Stimulated activated effector memory CD8-positive, alpha-beta T cell treated with anti-CD3 and anti-CD28 coated beads, Interleukin-12 subunit alpha, Interleukin-12 subunit beta, amount 100 ng/mL, for 72 hours (primary cell): ENCODE results near the gene IL17RB.

Experiments used
- ATAC-seq: fragments of 150-1000 bp; cut with Tn5 transposase; 2 replicates; pipeline ENCODE4 v1.10.0; 2021
- DNase-seq, 2 donors: peaks; one replicate each; pipeline ENCODE4 v3.0.0; 2021 to 2022; ENCODE audit warnings: low spot score in 2 of 2
- H3K27ac Mint-ChIP-seq: one replicate; pipeline ENCODE4 v1.8.0; 2022; ENCODE audit warnings: mild to moderate bottlenecking, mixed read lengths
- H3K36me3 Mint-ChIP-seq: one replicate; pipeline ENCODE4 v1.8.0; 2022; ENCODE audit warnings: mild to moderate bottlenecking, mixed read lengths
- H3K4me1 Mint-ChIP-seq: one replicate; pipeline ENCODE4 v1.8.0; 2022; ENCODE audit warnings: mixed read lengths
- H3K4me3 Mint-ChIP-seq: one replicate; pipeline ENCODE4 v1.8.0; 2022; ENCODE audit warnings: mild to moderate bottlenecking, mixed read lengths
- H3K9me3 Mint-ChIP-seq: one replicate; pipeline ENCODE4 v1.8.0; 2022; ENCODE audit warnings: mixed read lengths

IL17RB gene

GRCh38 chr3:53834429-53835095 is 11.8 kb upstream of the IL17RB start:
- H3K4me1 Mint-ChIP-seq: peaks cover 5% of the 10 kb centered on the region
- H3K4me3 Mint-ChIP-seq: no peak overlapping the region
- ATAC-seq (no peak), DNase-seq (no peak)
- H3K36me3 Mint-ChIP-seq: no peaks in the 10 kb centered on the region
- H3K9me3 Mint-ChIP-seq: no peaks in the 10 kb centered on the region
- H3K27ac Mint-ChIP-seq: no peak overlapping the region

- DNase-seq (no peak), ATAC-seq (no peak)
- Mint-ChIP-seq H3K4me1 (peaks cover 5% of the 10 kb centered on the region), H3K27ac (no peak overlapping the region), H3K4me3 (no peak overlapping the region), H3K9me3 (no peaks in the 10 kb centered on the region), H3K36me3 (no peaks in the 10 kb centered on the region)
These were observed 11.1 kb upstream of the IL17RB start for GRCh38 chr3:53835257-53835656.

- Mint-ChIP-seq H3K4me3 (no peak overlapping the region), H3K4me1 (peaks cover 5% of the 10 kb centered on the region), H3K36me3 (no peaks in the 10 kb centered on the region), H3K9me3 (no peaks in the 10 kb centered on the region), H3K27ac (no peak overlapping the region)
- ATAC-seq (no peak), DNase-seq (no peak)
These were observed 10.1 kb upstream of the IL17RB start for GRCh38 chr3:53836084-53836872.

- Mint-ChIP-seq H3K36me3 (no peaks in the 10 kb centered on the region), H3K4me1 (peaks cover 5% of the 10 kb centered on the region), H3K27ac (no peak overlapping the region), H3K4me3 (no peak overlapping the region), H3K9me3 (no peaks in the 10 kb centered on the region)
- ATAC-seq: peak; percentile 84
- no peak for DNase-seq
These were observed 9.0 kb upstream of the IL17RB start for GRCh38 chr3:53837331-53837730.

- H3K4me1 Mint-ChIP-seq: peaks cover 9% of the 10 kb centered on the region
- DNase-seq: no peak
These were observed 5.1 kb upstream of the IL17RB start for GRCh38 chr3:53841296-53841695.

GRCh38 chr3:53842436-53843194 is 3.8 kb upstream of the IL17RB start:
- ATAC-seq (no peak), DNase-seq (no peak)
- no peak overlapping the region for H3K27ac Mint-ChIP-seq
- H3K4me3 Mint-ChIP-seq: no peak overlapping the region
- H3K4me1 Mint-ChIP-seq: peaks cover 6% of the 10 kb centered on the region
- H3K36me3 Mint-ChIP-seq: no peaks in the 10 kb centered on the region
- no peaks in the 10 kb centered on the region for H3K9me3 Mint-ChIP-seq

More at GRCh38 chr3:53841296-53841695, 5.1 kb upstream of the IL17RB start:
- H3K4me3 Mint-ChIP-seq: no peak overlapping the region
- ATAC-seq: no peak
- no peaks in the 10 kb centered on the region for H3K9me3 Mint-ChIP-seq
- no peaks in the 10 kb centered on the region for H3K36me3 Mint-ChIP-seq
- H3K27ac Mint-ChIP-seq: no peak overlapping the region

GRCh38 chr3:53843195-53844177 is 2.9 kb upstream of the IL17RB start:
- no peak overlapping the region for H3K4me3 Mint-ChIP-seq
- no peak for DNase-seq
- H3K27ac Mint-ChIP-seq: no peak overlapping the region
- no peaks in the 10 kb centered on the region for H3K36me3 Mint-ChIP-seq
- H3K4me1 Mint-ChIP-seq: peaks cover 6% of the 10 kb centered on the region
- no peaks in the 10 kb centered on the region for H3K9me3 Mint-ChIP-seq
- ATAC-seq: no peak

GRCh38 chr3:53844262-53845102 is 1.9 kb upstream of the IL17RB start:
- H3K4me3 Mint-ChIP-seq: peak overlapping the region; percentile 34
- DNase-seq: no peak
- H3K9me3 Mint-ChIP-seq: no peaks in the 10 kb centered on the region
- no peak overlapping the region for H3K27ac Mint-ChIP-seq
- H3K4me1 Mint-ChIP-seq: peaks cover 6% of the 10 kb centered on the region
- no peaks in the 10 kb centered on the region for H3K36me3 Mint-ChIP-seq
- peak; percentile 37 for ATAC-seq

- peak overlapping the region; percentile 34 for H3K4me3 Mint-ChIP-seq
- ATAC-seq (no peak), DNase-seq (no peak)
- no peaks in the 10 kb centered on the region for H3K9me3 Mint-ChIP-seq
- no peak overlapping the region for H3K27ac Mint-ChIP-seq
- H3K4me1 Mint-ChIP-seq: peaks cover 6% of the 10 kb centered on the region
- no peaks in the 10 kb centered on the region for H3K36me3 Mint-ChIP-seq
These were observed 1.1 kb upstream of the IL17RB start for GRCh38 chr3:53845103-53845880.

GRCh38 chr3:53845881-53846133 is 561 bp upstream of the IL17RB start:
- peak overlapping the region; percentile 34 for H3K4me3 Mint-ChIP-seq

GRCh38 chr3:53846851-53847155 is 435 bp downstream of the IL17RB start:
- no peak for ATAC-seq
- Mint-ChIP-seq H3K4me1 (peaks cover 6% of the 10 kb centered on the region), H3K27ac (no peak overlapping the region)

More at GRCh38 chr3:53845881-53846133, 561 bp upstream of the IL17RB start:
- ATAC-seq: no peak
- Mint-ChIP-seq H3K4me1 (peaks cover 6% of the 10 kb centered on the region), H3K36me3 (no peaks in the 10 kb centered on the region), H3K9me3 (no peaks in the 10 kb centered on the region), H3K27ac (no peak overlapping the region)
- DNase-seq: no peak

GRCh38 chr3:53849916-53850315 is 3.5 kb downstream of the IL17RB start:
- Mint-ChIP-seq H3K4me3 (no peak overlapping the region), H3K36me3 (no peaks in the 10 kb centered on the region), H3K9me3 (no peaks in the 10 kb centered on the region), H3K4me1 (no peaks in the 10 kb centered on the region), H3K27ac (no peak overlapping the region)
- DNase-seq (no peak), ATAC-seq (no peak)

More at GRCh38 chr3:53846851-53847155, 435 bp downstream of the IL17RB start:
- H3K4me3 Mint-ChIP-seq: peak overlapping the region; percentile 56
- H3K9me3 Mint-ChIP-seq: no peaks in the 10 kb centered on the region
- H3K36me3 Mint-ChIP-seq: no peaks in the 10 kb centered on the region
- no peak for DNase-seq

- no peaks in the 10 kb centered on the region for H3K9me3 Mint-ChIP-seq
- DNase-seq (no peak), ATAC-seq (no peak)
- H3K4me3 Mint-ChIP-seq: no peak overlapping the region
- H3K27ac Mint-ChIP-seq: no peak overlapping the region
- H3K36me3 Mint-ChIP-seq: no peaks in the 10 kb centered on the region
- no peaks in the 10 kb centered on the region for H3K4me1 Mint-ChIP-seq
These were observed 4.5 kb downstream of the IL17RB start for GRCh38 chr3:53850895-53851294.

GRCh38 chr3:53856964-53857363 is 10.6 kb downstream of the IL17RB start:
- H3K4me3 Mint-ChIP-seq: no peak overlapping the region
- peaks cover 10% of the 10 kb centered on the region for H3K36me3 Mint-ChIP-seq
- no peaks in the 10 kb centered on the region for H3K9me3 Mint-ChIP-seq
- no peak overlapping the region for H3K27ac Mint-ChIP-seq
- no peak for DNase-seq
- no peak for ATAC-seq
- no peaks in the 10 kb centered on the region for H3K4me1 Mint-ChIP-seq
